ENCODE data around the gene TMEM256.

TMEM256 gene

DNA sequence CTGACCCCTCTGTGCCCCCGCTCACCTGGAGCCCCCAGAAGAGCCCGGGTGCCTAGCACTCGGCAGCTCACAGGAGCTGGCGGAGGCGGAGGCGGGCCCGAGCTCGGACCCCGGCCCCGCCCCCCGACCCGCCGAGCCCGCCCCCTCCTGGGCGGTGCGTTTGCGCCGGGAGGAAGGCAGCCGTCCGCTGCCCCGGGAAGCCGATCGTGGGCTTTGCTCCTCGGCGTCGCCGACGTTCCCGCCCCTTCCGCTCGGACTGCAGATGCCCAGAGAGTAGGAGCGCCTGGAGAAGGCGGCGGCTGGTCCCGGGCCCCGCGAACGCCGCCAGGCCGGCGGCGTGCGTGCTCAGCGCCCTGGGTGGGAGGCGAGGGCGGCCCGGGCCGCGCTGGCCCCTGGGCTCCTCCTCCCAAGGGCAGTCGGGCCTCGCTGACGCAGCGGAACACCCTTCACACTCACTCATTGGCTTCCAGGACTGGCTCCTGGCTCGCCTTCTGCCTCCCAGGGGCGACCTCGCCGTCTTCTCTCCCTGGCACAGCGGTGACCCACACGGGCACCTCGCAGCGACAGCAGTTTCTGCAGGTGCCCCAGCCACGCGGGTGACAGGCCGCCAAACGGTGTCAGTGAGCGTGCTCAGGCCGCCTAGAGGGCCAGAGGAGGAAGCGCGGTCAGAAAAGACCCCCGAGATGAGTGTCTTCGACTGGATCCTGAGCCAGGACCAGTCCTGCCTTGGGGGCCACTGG lies 9.3 kb downstream of the TMEM256 start, which contains the start of gene PLSCR3:
PLSCR3 (minus strand) TSS at position 74 of the 740 bp plus-strand sequence. CDS start 415 bp downstream, outside the sequence.
- Histone ChIP-seq H3K27ac (peak within 1 kb of the TSS; percentile 88), H3K9ac (peak within 1 kb of the TSS; percentile 55), H3K27me3 (ENCODE audit: control insufficient read depth, insufficient read depth, low read length) (no peaks in the 10 kb centered on the region), H3K79me2 (no peaks in the 10 kb centered on the region), H3K4me2 (ENCODE audit: low read length) (peak within 1 kb of the TSS; percentile 94), H3K9me3 (ENCODE audit: control insufficient read depth, low read length) (no peaks in the 10 kb centered on the region), H2AFZ (peak within 1 kb of the TSS; percentile 87), H3K4me1 (peaks cover 2% of the 10 kb centered on the region), H3K4me3 (ENCODE audit: low read depth, low read length) (peak within 1 kb of the TSS; percentile 89), H3K36me3 (ENCODE audit: control insufficient read depth, insufficient read depth, low read length) (no peaks in the 10 kb centered on the region)
- TF ChIP-seq, protein P1, sequence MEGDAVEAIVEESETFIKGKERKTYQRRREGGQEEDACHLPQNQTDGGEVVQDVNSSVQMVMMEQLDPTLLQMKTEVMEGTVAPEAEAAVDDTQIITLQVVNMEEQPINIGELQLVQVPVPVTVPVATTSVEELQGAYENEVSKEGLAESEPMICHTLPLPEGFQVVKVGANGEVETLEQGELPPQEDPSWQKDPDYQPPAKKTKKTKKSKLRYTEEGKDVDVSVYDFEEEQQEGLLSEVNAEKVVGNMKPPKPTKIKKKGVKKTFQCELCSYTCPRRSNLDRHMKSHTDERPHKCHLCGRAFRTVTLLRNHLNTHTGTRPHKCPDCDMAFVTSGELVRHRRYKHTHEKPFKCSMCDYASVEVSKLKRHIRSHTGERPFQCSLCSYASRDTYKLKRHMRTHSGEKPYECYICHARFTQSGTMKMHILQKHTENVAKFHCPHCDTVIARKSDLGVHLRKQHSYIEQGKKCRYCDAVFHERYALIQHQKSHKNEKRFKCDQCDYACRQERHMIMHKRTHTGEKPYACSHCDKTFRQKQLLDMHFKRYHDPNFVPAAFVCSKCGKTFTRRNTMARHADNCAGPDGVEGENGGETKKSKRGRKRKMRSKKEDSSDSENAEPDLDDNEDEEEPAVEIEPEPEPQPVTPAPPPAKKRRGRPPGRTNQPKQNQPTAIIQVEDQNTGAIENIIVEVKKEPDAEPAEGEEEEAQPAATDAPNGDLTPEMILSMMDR (IDR thresholded peaks at IDR 0.05), result peak; percentile 3

DNA sequence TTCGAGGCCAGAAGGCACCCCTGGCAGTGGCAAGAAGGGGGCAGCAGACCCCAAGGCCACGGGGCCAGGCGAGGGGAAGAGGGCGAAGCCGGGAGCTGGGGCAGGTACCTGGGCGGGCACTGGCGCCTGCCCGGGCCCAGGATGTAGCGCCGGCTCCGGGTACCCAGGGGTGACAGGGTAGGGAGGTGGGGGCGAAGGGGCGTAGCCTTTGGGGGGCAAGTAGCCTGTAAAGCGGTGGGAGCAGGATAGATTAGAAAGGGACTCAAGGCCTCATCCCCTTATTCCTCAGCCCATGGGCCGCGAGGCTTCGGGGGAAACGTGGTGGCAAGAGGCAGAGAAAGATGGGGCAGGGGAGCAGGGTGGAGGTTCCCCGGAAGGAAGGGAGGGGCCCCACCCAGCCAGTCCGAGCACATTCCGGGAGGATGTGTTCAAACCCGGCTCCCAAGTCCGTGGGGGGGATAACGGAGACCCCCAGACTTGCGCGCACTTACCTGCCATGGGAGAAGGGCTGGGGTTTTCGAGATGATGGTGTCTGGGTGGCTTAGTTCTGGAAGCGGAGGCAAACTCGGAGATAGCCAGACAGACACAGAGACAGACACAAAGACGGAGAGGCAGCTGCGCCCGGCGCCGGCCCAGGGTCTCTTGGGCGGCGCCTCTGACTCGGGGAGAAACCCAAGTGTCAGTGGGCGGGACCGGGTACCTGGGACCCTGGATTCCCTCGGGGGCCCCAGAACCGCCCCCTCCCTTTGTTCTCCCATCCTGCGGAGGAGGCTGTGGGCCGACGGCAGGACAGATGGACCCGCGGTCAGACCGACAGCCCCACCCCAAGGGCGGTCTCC lies 10.1 kb downstream of the TMEM256 start:
- Histone ChIP-seq H3K9ac (peak overlapping the region; percentile 31), H2AFZ (peak overlapping the region; percentile 87), H3K27me3 (ENCODE audit: control insufficient read depth, insufficient read depth, low read length) (no peaks in the 10 kb centered on the region), H3K79me2 (no peaks in the 10 kb centered on the region), H3K9me3 (ENCODE audit: control insufficient read depth, low read length) (no peaks in the 10 kb centered on the region), H3K27ac (peak overlapping the region; percentile 88), H3K4me2 (ENCODE audit: low read length) (peak overlapping the region; percentile 94), H3K36me3 (ENCODE audit: control insufficient read depth, insufficient read depth, low read length) (no peaks in the 10 kb centered on the region), H3K4me1 (peaks cover 2% of the 10 kb centered on the region), H3K4me3 (ENCODE audit: low read depth, low read length) (peak overlapping the region; percentile 89)
- TF ChIP-seq, protein P1 (IDR thresholded peaks at IDR 0.05), result no peak

GRCh38 chr17:7392696-7393612 lies 10.9 kb downstream of the TMEM256 start:
- Histone ChIP-seq H3K36me3 (ENCODE audit: control insufficient read depth, insufficient read depth, low read length) (no peaks in the 10 kb centered on the region), H2AFZ (peak overlapping the region; percentile 87), H3K9me3 (ENCODE audit: control insufficient read depth, low read length) (no peaks in the 10 kb centered on the region), H3K4me1 (peaks cover 2% of the 10 kb centered on the region), H3K79me2 (no peaks in the 10 kb centered on the region), H3K4me3 (ENCODE audit: low read depth, low read length) (peak overlapping the region; percentile 89), H3K4me2 (ENCODE audit: low read length) (peak overlapping the region; percentile 94), H3K27ac (peak overlapping the region; percentile 88), H3K27me3 (ENCODE audit: control insufficient read depth, insufficient read depth, low read length) (no peaks in the 10 kb centered on the region), H3K9ac (no peak overlapping the region)
- TF ChIP-seq, protein P1 (IDR thresholded peaks at IDR 0.05), result no peak

- H3K27me3 ChIP-seq (ENCODE audit: control insufficient read depth, insufficient read depth, low read length), result no peaks in the 10 kb centered on the region
- TF ChIP-seq, protein P1 (IDR thresholded peaks at IDR 0.05), result no peak
- H3K36me3 ChIP-seq (ENCODE audit: control insufficient read depth, insufficient read depth, low read length), result no peaks in the 10 kb centered on the region
- H3K27ac ChIP-seq, result no peak overlapping the region
- no peak overlapping the region for H3K4me3 ChIP-seq (ENCODE audit: low read depth, low read length)
- no peak overlapping the region for H3K4me2 ChIP-seq (ENCODE audit: low read length)
- no peaks in the 10 kb centered on the region for H3K9me3 ChIP-seq (ENCODE audit: control insufficient read depth, low read length)
- peaks cover 2% of the 10 kb centered on the region for H3K4me1 ChIP-seq
- H2AFZ ChIP-seq, result no peak overlapping the region
- no peak overlapping the region for H3K9ac ChIP-seq
- H3K79me2 ChIP-seq, result no peaks in the 10 kb centered on the region
These were observed 12.6 kb downstream of the TMEM256 start for GRCh38 chr17:7391307-7391706.

All from parathyroid adenoma (tissue), 2 donors.